ENCODE measurements around the gene SCT. TPM values are rescaled to one million over a fixed set of nuclear protein-coding genes. Genes with fewer than 3 reads are reported as not detected.
"Not testable (repeated sequence)": the region's sequence is repeated elsewhere in the genome, so short reads cannot be mapped to it uniquely, and the experiment has no call there.

Gene SCT
- total RNA-seq (2014; rRNA removed; shearing (Covaris generic)): not detected in 2 replicates

- no peak for DNase-seq (ENCODE audit: low spot score)
- in situ Hi-C loops (cut with HindIII; ENCODE audit: low sequenced_read_pairs): no loop called here
These were observed at the start of gene SCT for GRCh38 chr11:626475-627307. TSS of gene SCT (minus strand) at chr11:627181. CDS start at chr11:627143, 38 bp downstream.

DNA sequence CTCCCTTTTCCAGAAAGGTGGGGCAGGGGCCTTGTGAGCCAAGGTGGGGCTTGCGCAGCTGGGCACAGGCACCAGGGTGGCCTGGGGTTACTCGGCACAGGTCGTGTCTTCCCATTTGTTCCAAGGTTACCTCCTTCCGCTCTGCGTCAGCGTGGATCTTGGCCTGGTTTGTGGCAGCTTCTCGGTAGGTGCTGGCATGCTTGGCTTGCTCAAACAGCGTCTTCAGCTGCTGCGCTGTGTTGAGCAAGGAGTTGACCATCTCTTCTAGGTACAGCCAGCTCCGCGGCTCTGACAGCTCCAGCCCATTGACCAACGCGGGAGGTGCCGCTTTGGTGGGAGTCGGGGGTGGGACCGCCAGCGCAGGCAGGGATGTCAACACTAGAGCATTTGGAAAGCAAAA lies 47.4 kb upstream of the SCT start:
- DNase-seq (ENCODE audit: low spot score): peak; percentile 86
- in situ Hi-C loops (cut with HindIII; ENCODE audit: low sequenced_read_pairs): loop anchor here (25.0 kb wide), 1 partner anchor 88 kb away; no protein-coding TSS in a partner anchor

DNA sequence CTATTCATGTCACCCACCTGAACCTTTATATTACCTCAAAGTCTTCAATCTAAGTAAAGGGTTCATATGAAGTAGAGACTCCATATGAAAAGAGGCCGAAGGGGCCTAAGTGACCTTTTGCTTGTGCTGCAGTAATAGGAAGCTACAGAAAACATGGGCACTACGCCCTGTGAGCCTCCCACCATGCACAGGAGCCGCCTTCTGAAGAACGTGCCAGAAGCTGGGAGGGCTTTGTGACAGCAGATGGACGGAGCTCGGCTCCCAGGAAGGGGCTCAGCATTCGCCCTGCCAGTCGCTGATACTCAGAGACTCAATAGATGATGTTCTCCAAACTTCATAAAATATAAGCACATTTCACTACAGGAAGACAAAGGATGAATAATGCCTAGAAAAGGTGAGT lies 46.9 kb upstream of the SCT start:
- peak; percentile 71 for DNase-seq (ENCODE audit: low spot score)
- in situ Hi-C loops (cut with HindIII; ENCODE audit: low sequenced_read_pairs): loop anchor here (25.0 kb wide), 1 partner anchor 88 kb away; no protein-coding TSS in a partner anchor

DNA sequence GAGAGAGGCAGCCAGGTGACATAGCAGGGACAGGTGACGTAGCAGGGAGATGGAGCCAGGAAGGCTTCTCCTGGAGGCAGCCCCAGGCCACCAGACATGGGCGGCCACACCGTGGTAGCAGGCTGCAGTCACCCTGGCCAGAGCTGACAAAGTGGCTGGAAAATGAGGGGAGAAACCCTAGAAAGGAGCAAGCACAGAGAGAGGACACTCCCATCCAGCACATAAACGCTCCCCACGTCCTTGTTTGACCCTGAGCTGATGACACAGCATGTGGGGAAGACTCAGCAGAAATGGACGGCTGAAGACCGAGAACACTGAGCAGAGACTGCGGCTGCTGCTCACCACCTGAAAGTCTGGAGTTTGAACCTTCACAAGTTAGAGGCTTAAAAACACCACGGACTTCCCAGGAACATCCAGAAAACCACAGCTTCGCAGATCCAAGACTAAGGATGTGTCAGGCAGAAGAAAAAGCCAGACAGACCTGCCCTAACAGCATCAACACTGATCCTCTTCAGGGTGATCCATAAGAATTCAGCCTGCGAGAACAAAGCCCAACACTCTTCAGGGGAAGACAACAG lies 38.8 kb upstream of the SCT start:
- in situ Hi-C loops (cut with HindIII; ENCODE audit: low sequenced_read_pairs): loop anchor here (25.0 kb wide), 1 partner anchor 97 kb away; no protein-coding TSS in a partner anchor
- peak; percentile 91 for DNase-seq (ENCODE audit: low spot score)

GRCh38 chr11:665062-665703 lies 38.2 kb upstream of the SCT start:
- DNase-seq (ENCODE audit: low spot score): no peak
- in situ Hi-C loops (cut with HindIII; ENCODE audit: low sequenced_read_pairs): loop anchor here (25.0 kb wide), 1 partner anchor 97 kb away; no protein-coding TSS in a partner anchor

- DNase-seq (ENCODE audit: low spot score): peak; percentile 61
- in situ Hi-C loops (cut with HindIII; ENCODE audit: low sequenced_read_pairs): loop anchor here (25.0 kb wide), 1 partner anchor 100 kb away; no protein-coding TSS in a partner anchor
These were observed 35.8 kb upstream of the SCT start for GRCh38 chr11:662689-663274.

- in situ Hi-C loops (cut with HindIII; ENCODE audit: low sequenced_read_pairs): loop anchor here (25.0 kb wide), 1 partner anchor 101 kb away; no protein-coding TSS in a partner anchor
- peak; percentile 71 for DNase-seq (ENCODE audit: low spot score)
These were observed 33.9 kb upstream of the SCT start for GRCh38 chr11:660681-661444.

DNA sequence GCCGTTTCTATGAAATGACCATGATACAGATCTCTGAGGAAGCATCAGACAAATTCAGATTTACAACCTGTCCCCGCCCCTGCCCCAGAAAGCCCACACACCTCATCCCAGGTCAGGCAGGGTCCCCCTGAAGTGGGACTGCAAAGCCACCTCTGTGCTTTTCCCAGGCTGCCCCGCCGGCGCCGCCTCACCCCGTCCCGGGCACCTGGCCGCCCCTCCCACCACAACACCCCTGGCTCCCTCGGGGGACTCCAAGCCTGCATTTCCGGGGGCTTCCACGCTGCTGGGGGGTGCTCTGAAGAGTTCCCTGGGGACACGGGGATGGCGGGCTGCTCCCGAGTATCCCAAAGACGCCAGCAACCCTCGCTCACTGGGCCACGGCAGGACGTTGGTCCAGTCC lies 33.3 kb upstream of the SCT start:
- in situ Hi-C loops (cut with HindIII; ENCODE audit: low sequenced_read_pairs): loop anchor here (25.0 kb wide), 1 partner anchor 102 kb away; no protein-coding TSS in a partner anchor

DNA sequence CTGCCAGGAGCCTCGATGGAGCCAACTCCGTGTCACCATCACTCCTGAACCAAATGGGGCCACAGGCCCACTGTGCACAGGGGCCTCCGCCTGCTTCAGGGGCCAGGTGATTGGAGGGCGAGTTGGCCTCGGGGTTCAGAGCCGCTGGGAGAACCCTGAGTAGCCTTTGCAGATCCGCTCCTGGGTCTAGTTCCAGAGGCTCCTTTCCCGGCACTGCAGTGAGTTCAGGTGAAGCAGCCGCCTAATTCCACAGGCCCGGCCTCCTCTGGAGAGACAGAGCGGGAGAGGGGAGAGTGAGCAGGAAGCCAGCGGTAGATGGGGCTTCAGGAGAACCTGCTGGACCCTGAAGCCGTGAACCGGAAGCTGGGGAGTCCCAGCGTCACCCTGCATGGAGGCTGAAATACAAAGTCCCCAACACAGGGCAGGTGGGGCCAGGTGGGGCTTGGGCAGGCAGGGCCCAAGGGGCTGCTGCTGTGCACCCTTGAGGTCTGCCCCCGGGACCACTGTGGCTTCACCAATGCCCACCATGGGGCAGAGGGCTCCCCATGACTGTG lies 32.6 kb upstream of the SCT start:
- in situ Hi-C loops (cut with HindIII; ENCODE audit: low sequenced_read_pairs): loop anchor here (25.0 kb wide), 1 partner anchor 103 kb away; no protein-coding TSS in a partner anchor
- no peak for DNase-seq (ENCODE audit: low spot score)

More for the DNA sequence above, 33.3 kb upstream of the SCT start:
- no peak for DNase-seq (ENCODE audit: low spot score)

DNA sequence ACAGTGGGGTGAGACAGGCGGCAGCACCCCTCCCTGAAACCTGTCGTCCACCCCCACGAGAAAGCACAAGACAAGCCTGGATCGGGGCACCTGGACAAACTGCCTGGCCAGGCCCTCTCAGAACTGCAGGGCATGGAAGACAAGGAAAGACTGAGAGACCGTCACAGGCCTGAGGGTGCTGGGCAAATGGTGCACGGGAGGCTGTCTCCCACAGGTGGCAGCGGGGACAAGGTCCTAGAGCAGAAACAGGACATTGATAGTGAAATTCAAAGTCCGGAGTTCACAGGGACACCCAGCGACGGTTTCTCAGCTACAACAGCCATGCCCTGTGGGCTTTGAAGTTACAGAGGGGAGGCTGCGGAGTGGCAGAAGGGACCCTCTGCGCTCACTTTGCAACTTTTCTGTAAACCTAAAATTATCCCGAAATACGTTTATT lies 30.7 kb upstream of the SCT start:
- in situ Hi-C loops (cut with HindIII; ENCODE audit: low sequenced_read_pairs): loop anchor here (25.0 kb wide), 1 partner anchor 105 kb away; no protein-coding TSS in a partner anchor
- DNase-seq (ENCODE audit: low spot score): no peak

GRCh38 chr11:656866-657265 lies 29.9 kb upstream of the SCT start:
- in situ Hi-C loops (cut with HindIII; ENCODE audit: low sequenced_read_pairs): loop anchor here (25.0 kb wide), 1 partner anchor 105 kb away; no protein-coding TSS in a partner anchor
- DNase-seq (ENCODE audit: low spot score): no peak

DNA sequence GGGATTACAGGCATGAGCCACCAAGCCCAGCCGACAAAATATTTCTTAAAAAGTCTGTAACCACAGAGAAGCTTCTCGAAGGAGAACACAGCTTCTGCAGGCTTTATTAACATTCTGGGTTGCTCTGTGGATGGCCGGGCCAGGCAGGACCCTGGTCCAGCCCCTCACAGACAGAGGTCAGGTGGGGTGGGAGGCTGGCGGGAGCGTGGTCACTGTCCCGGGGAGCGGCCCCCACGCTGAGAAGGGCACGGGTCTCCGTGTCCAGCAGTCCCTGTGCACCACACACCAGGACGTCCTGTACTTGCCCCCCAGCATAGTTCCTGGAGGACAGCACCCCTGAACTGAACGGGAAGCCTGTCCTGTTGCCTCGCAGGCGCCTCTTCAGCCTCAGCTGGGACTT lies 29.4 kb upstream of the SCT start:
- DNase-seq (ENCODE audit: low spot score): no peak
- in situ Hi-C loops (cut with HindIII; ENCODE audit: low sequenced_read_pairs): loop anchor here (25.0 kb wide), 1 partner anchor 106 kb away; no protein-coding TSS in a partner anchor

DNA sequence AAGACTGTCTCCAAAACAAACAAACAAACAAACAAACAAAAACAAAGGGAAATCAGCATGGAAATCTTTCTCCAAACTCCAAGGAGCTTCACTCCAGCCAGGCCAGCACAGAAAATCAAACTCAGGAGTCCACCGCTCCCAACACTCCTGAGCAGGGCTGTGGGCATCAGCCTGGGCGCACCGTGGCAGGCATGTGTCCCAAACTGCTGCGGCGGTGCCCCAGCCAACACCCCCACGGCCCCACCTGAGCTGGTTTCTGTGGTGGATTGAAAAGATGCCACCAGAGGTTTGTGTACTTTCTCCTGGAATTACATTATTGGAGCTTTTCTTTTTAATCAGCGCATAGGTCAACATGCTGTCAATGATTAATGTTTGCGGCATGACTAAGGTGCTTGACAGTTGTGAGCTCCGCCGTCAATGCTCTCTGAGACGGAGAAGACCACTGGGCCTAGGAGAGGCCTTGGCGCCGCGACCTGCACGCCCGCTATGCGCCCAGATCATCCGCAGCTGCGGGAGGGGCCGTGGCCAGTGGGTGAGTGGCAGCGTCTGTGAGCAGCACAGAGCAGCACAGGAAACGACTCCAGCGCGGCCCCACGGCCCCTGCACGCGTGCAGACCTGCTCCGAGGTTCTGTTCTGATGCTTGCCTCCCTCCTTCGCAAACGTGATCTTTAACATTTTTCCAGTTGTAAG lies 28.2 kb upstream of the SCT start:
- DNase-seq (ENCODE audit: low spot score): no peak
- in situ Hi-C loops (cut with HindIII; ENCODE audit: low sequenced_read_pairs): loop anchor here (25.0 kb wide), 1 partner anchor 107 kb away; no protein-coding TSS in a partner anchor

- in situ Hi-C loops (cut with HindIII; ENCODE audit: low sequenced_read_pairs): loop anchor here (25.0 kb wide), 1 partner anchor 108 kb away; no protein-coding TSS in a partner anchor
- DNase-seq (ENCODE audit: low spot score): not testable (repeated sequence)
These were observed 27.5 kb upstream of the SCT start for GRCh38 chr11:654444-654843.

DNA sequence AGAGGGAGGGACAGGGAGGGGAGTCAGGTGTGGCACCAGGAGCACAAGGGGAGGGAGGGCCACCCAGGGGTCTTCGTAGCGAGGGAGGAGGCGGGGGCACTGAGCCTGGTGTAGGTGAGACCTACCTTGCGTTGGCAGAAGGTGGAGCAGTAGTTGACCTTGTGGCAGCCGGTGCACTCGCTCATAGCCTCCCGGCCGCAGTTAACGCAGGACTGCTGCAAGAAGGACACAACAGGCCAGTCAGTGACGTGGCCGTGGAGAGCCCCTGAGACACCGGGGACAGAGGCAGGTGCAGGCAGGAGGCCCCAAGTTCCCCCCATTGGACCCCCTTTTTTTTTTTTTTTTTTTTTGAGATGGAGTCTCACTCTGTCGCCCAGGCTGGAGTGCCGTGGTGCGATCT lies 26.9 kb upstream of the SCT start:
- DNase-seq (ENCODE audit: low spot score): no peak

GRCh38 chr11:653136-653535 lies 26.2 kb upstream of the SCT start:
- in situ Hi-C loops (cut with HindIII; ENCODE audit: low sequenced_read_pairs): loop anchor here (25.0 kb wide), 1 partner anchor 109 kb away; no protein-coding TSS in a partner anchor
- DNase-seq (ENCODE audit: low spot score): not testable (repeated sequence)

More for the DNA sequence above, 26.9 kb upstream of the SCT start:
- in situ Hi-C loops (cut with HindIII; ENCODE audit: low sequenced_read_pairs): loop anchor here (25.0 kb wide), 1 partner anchor 108 kb away; no protein-coding TSS in a partner anchor

DNA sequence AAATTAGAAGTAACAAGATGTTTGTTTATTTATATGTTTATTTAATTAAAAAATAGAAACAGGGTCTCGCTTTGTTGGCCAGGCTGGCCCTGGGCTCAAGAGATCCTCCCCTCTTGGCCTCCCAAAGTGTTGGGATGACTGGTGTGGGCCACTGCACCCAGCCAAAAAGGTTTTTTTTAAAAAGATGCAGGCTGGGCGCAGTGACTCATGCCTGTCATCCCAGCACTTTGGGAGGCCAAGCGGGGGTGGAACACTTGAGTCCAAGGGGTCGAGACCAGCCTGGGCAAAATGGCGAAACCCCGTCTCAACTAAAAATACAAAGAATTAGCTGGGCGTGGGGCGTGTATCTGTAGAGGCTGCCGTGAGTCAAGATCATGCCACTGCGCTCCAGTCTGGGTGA lies 23.5 kb upstream of the SCT start:
- in situ Hi-C loops (cut with HindIII; ENCODE audit: low sequenced_read_pairs): loop anchor here (25.0 kb wide), 1 partner anchor 112 kb away; no protein-coding TSS in a partner anchor
- DNase-seq (ENCODE audit: low spot score): no peak

Measured in G401 (cell line).